Dendritic cell treated with granulocyte-macrophage colony-stimulating factor and Interleukin-4, amounts not matched to agents 40 ng/mL and 50 ng/mL, for 4 days (primary cell): ENCODE data around the gene TP53TG3B.
"Not testable (repeated sequence)": the region's sequence is repeated elsewhere in the genome, so short reads cannot be mapped to it uniquely, and the experiment has no call there.

ENCODE experiments used
- H3K27ac Mint-ChIP-seq: one replicate; pipeline ENCODE4 v1.8.0; 2022; ENCODE audit warnings: mild to moderate bottlenecking, mixed read lengths
- H3K27me3 Mint-ChIP-seq: one replicate; pipeline ENCODE4 v1.8.0; 2022; ENCODE audit warnings: mild to moderate bottlenecking, mixed read lengths
- H3K36me3 Mint-ChIP-seq: one replicate; pipeline ENCODE4 v1.8.0; 2022; ENCODE audit warnings: low read depth, mixed read lengths
- H3K4me1 Mint-ChIP-seq: one replicate; pipeline ENCODE4 v1.8.0; 2022; ENCODE audit warnings: low read depth, mixed read lengths
- H3K4me3 Mint-ChIP-seq: one replicate; pipeline ENCODE4 v1.8.0; 2022; ENCODE audit warnings: mild to moderate bottlenecking, moderate library complexity, mixed read lengths
- H3K9me3 Mint-ChIP-seq: one replicate; pipeline ENCODE4 v1.8.0; 2022; ENCODE audit warnings: mixed read lengths
- intact Hi-C: fragments of 100-400 bp; cut with micrococcal nuclease; formaldehyde crosslinking; loops from one replicate; pipeline ENCODE4 v1.15.0; 2022

TP53TG3B gene

GRCh38 chr16:33360541-33360940 lies at the start of gene TP53TG3B:
TP53TG3B (plus strand) TSS chr16:33360841; CDS start chr16:33360909, 68 bp downstream.
- intact Hi-C loops, H3K4me3 Mint-ChIP-seq, H3K36me3 Mint-ChIP-seq, H3K27me3 Mint-ChIP-seq, H3K27ac Mint-ChIP-seq, H3K9me3 Mint-ChIP-seq, H3K4me1 Mint-ChIP-seq: not testable (repeated sequence)

GRCh38 chr16:33336226-33337012 lies 24.2 kb upstream of the TP53TG3B start:
- H3K4me1 Mint-ChIP-seq, H3K27me3 Mint-ChIP-seq, H3K27ac Mint-ChIP-seq, H3K36me3 Mint-ChIP-seq, H3K9me3 Mint-ChIP-seq, H3K4me3 Mint-ChIP-seq, intact Hi-C loops: not testable (repeated sequence)

GRCh38 chr16:33337627-33338542 lies 22.8 kb upstream of the TP53TG3B start:
- H3K27ac Mint-ChIP-seq, H3K27me3 Mint-ChIP-seq, H3K4me3 Mint-ChIP-seq, H3K9me3 Mint-ChIP-seq, intact Hi-C loops, H3K4me1 Mint-ChIP-seq, H3K36me3 Mint-ChIP-seq: not testable (repeated sequence)

- H3K27me3 Mint-ChIP-seq, H3K9me3 Mint-ChIP-seq, H3K4me1 Mint-ChIP-seq, H3K27ac Mint-ChIP-seq, H3K36me3 Mint-ChIP-seq, intact Hi-C loops, H3K4me3 Mint-ChIP-seq: not testable (repeated sequence)
These were observed 22.1 kb upstream of the TP53TG3B start for GRCh38 chr16:33338543-33338951.

GRCh38 chr16:33339093-33340061 lies 21.3 kb upstream of the TP53TG3B start:
- H3K27me3 Mint-ChIP-seq, H3K4me3 Mint-ChIP-seq, H3K9me3 Mint-ChIP-seq, H3K4me1 Mint-ChIP-seq, H3K36me3 Mint-ChIP-seq, H3K27ac Mint-ChIP-seq, intact Hi-C loops: not testable (repeated sequence)
